ENCODE data around the gene BRIP1. TPM values are rescaled to one million over a fixed set of nuclear protein-coding genes. Genes with fewer than 3 reads are reported as not detected.

The BRIP1 gene
- total RNA-seq, 1 experiment from 2014 or later = 9.4 TPM

GRCh38 chr17:61783120-61783519 lies 80.2 kb downstream of the BRIP1 start:
- ChIA-PET CTCF (no interaction called here), POLR2A (no interaction called here)
- ATAC-seq (no peak), DNase-seq (ENCODE audit: low read depth, low spot score) (no peak)
- no peaks in the 10 kb centered on the region for H3K9me3 ChIP-seq (ENCODE audit: control insufficient read depth, insufficient read depth, low read depth, low read length)
- H3K27me3 ChIP-seq (ENCODE audit: control insufficient read depth, insufficient read depth, low read length) = no peaks in the 10 kb centered on the region
- intact Hi-C loops (cut with micrococcal nuclease; ENCODE audit: unreplicated experiment) (no loop called here), in situ Hi-C loops (cut with HindIII; ENCODE audit: low pct_unique_long_range_greater_than_20kb, low sequenced_read_pairs) (no loop called here)
- no peak overlapping the region for H3K4me3 ChIP-seq (ENCODE audit: low read depth in 2 of 2, low read length in 2 of 2)
- H3K27ac ChIP-seq (ENCODE audit: low read length) = no peak overlapping the region
- no peaks in the 10 kb centered on the region for H3K4me1 ChIP-seq (ENCODE audit: control insufficient read depth, insufficient read depth, low read length)
- TF ChIP-seq TCF7L2 (IDR thresholded peaks at IDR 0.05; ENCODE audit: low read depth, low read length) (no peak), REST (IDR thresholded peaks at IDR 0.05; ENCODE audit: insufficient read depth in 1 of 2, low read depth in 2 of 2, low read length in 1 of 2) (no peak), SIN3A (IDR thresholded peaks at IDR 0.05; ENCODE audit: borderline replicate concordance, insufficient read depth, low read depth, low read length) (no peak), POLR2AphosphoS5 (IDR thresholded peaks at IDR 0.05; ENCODE audit: low read depth, low read length) (no peak), CTCF (IDR thresholded peaks at IDR 0.05) (no peak)
- H3K36me3 ChIP-seq (ENCODE audit: control insufficient read depth, insufficient read depth, low read length) = no peaks in the 10 kb centered on the region
- BruUV-seq (replicated peaks) = no TSS peak

- no peak for ATAC-seq
- H3K27me3 ChIP-seq (ENCODE audit: control insufficient read depth, insufficient read depth, low read length) = no peaks in the 10 kb centered on the region
- CTCF ChIA-PET = no interaction called here
Observed at GRCh38 chr17:61782683-61783082, 80.6 kb downstream of the BRIP1 start.

More at GRCh38 chr17:61782683-61783082, 80.6 kb downstream of the BRIP1 start:
- intact Hi-C loops (cut with micrococcal nuclease; ENCODE audit: unreplicated experiment) (no loop called here), in situ Hi-C loops (cut with HindIII; ENCODE audit: low pct_unique_long_range_greater_than_20kb, low sequenced_read_pairs) (no loop called here)
- Histone ChIP-seq H3K9me3 (ENCODE audit: control insufficient read depth, insufficient read depth, low read depth, low read length) (no peaks in the 10 kb centered on the region), H3K4me3 (ENCODE audit: low read depth in 2 of 2, low read length in 2 of 2) (no peak overlapping the region), H3K4me1 (ENCODE audit: control insufficient read depth, insufficient read depth, low read length) (no peaks in the 10 kb centered on the region), H3K27ac (ENCODE audit: low read length) (no peak overlapping the region), H3K36me3 (ENCODE audit: control insufficient read depth, insufficient read depth, low read length) (no peaks in the 10 kb centered on the region)
- BruUV-seq (replicated peaks) = no TSS peak
- POLR2A ChIA-PET = no interaction called here
- no peak for TF ChIP-seq REST (IDR thresholded peaks at IDR 0.05; ENCODE audit: insufficient read depth in 1 of 2, low read depth in 2 of 2, low read length in 1 of 2)
- TF ChIP-seq TCF7L2 (IDR thresholded peaks at IDR 0.05; ENCODE audit: low read depth, low read length) = no peak
- TF ChIP-seq SIN3A (IDR thresholded peaks at IDR 0.05; ENCODE audit: borderline replicate concordance, insufficient read depth, low read depth, low read length) = no peak
- no peak for TF ChIP-seq CTCF (IDR thresholded peaks at IDR 0.05)
- TF ChIP-seq POLR2AphosphoS5 (IDR thresholded peaks at IDR 0.05; ENCODE audit: low read depth, low read length) = no peak
- no peak for DNase-seq (ENCODE audit: low read depth, low spot score)
